ENCODE results near the gene OR11H7. TPM values are rescaled to one million over a fixed set of nuclear protein-coding genes. Genes with fewer than 3 reads are reported as not detected.

OR11H7 gene
- total and polyA plus RNA-seq, 2 of the 4 experiments (the other 2 are of a cell fraction) = not detected

- no peak overlapping the region for H3K14ac ChIP-seq (replicated peaks; ENCODE audit: low read depth, low read length)
- no peak overlapping the region for H3K23ac ChIP-seq (ENCODE audit: low read depth, low read length)
- no peak overlapping the region for H2BK5ac ChIP-seq (ENCODE audit: low read depth, low read length, poor library complexity, severe bottlenecking)
- H3K9me1 ChIP-seq (ENCODE audit: insufficient read depth, low read length) = no peaks in the 10 kb centered on the region
- H3K4ac ChIP-seq (ENCODE audit: low read depth, low read length) = no peak overlapping the region
- H3K18ac ChIP-seq (ENCODE audit: low read depth, low read length) = no peak overlapping the region
- CTCF ChIA-PET = no interaction called here
- no peaks in the 10 kb centered on the region for H4K20me1 ChIP-seq (ENCODE audit: insufficient read depth, low read length)
- no peaks in the 10 kb centered on the region for H3K79me1 ChIP-seq (ENCODE audit: low read depth in 1 of 2, low read length in 2 of 2)
- no peak overlapping the region for H3K4me3 ChIP-seq (ENCODE audit: insufficient read depth, low read depth, low read length)
- DNase-seq = no peak
- POLR2A ChIA-PET (ENCODE audit: unreplicated experiment) = no interaction called here
- TF ChIP-seq MAFK (IDR thresholded peaks at IDR 0.05; ENCODE audit: low read depth, low read length) = no peak
- TF ChIP-seq RAD21 (IDR thresholded peaks at IDR 0.05; ENCODE audit: low read length) = no peak
- no peak for TF ChIP-seq FOS (IDR thresholded peaks at IDR 0.05; ENCODE audit: low read depth, low read length)
- TF ChIP-seq NFE2L2 (IDR thresholded peaks at IDR 0.05; ENCODE audit: low read depth, low read length) = no peak
- ATAC-seq (ENCODE audit: low read depth) = no peak
- H3K27me3 ChIP-seq (ENCODE audit: control insufficient read depth, insufficient read depth, low read length) = no peaks in the 10 kb centered on the region
- no peak overlapping the region for H3K56ac ChIP-seq (ENCODE audit: extremely low read depth, insufficient read depth, low read length)
- H3K27ac ChIP-seq (ENCODE audit: insufficient read depth, low read length) = no peak overlapping the region
- no peak overlapping the region for H2AK5ac ChIP-seq (ENCODE audit: low read depth, low read length)
- intact Hi-C loops (cut with micrococcal nuclease) (no loop called here), dilution Hi-C loops (cut with HindIII; ENCODE audit: low sequenced_read_pairs, unreplicated experiment) (no loop called here), in situ Hi-C loops (cut with MboI; ENCODE audit: low sequenced_read_pairs) (no loop called here)
- H3K4me2 ChIP-seq (ENCODE audit: low read depth, low read length) = no peak overlapping the region
- no peak overlapping the region for H4K91ac ChIP-seq (ENCODE audit: insufficient read depth, low read depth, low read length)
- no peak overlapping the region for H3K9ac ChIP-seq (ENCODE audit: low read depth, low read length)
- no peak overlapping the region for H2BK120ac ChIP-seq (ENCODE audit: low read depth, low read length)
- BruUV-seq (replicated peaks) = no TSS peak
- no peak overlapping the region for H2AFZ ChIP-seq (replicated peaks; ENCODE audit: low read length, poor library complexity)
- no peak overlapping the region for H2BK15ac ChIP-seq (ENCODE audit: low read depth, low read length)
- no peak overlapping the region for H2AK9ac ChIP-seq (replicated peaks; ENCODE audit: low read depth, low read length, poor library complexity)
- WGBS, 2 experiments (ENCODE audit: extremely low coverage in 2 of 2, insufficient read length in 1 of 2) = no CpG with 5 or more reads among the region's 3 CpGs
- no peak overlapping the region for H2BK20ac ChIP-seq (ENCODE audit: low read depth, low read length)
- no peaks in the 10 kb centered on the region for H3K36me3 ChIP-seq (ENCODE audit: control insufficient read depth, insufficient read depth, low read length)
- no peaks in the 10 kb centered on the region for H3K4me1 ChIP-seq (ENCODE audit: control insufficient read depth, insufficient read depth, low read length)
- H3K9me3 ChIP-seq (ENCODE audit: control insufficient read depth, insufficient read depth, low read length) = peaks cover 4% of the 10 kb centered on the region
- no peak overlapping the region for H4K8ac ChIP-seq (ENCODE audit: low read depth in 2 of 2, low read length in 2 of 2)
- H4K5ac ChIP-seq (ENCODE audit: low read depth, low read length) = no peak overlapping the region
These were observed 24.1 kb upstream of the OR11H7 start for GRCh38 chr14:20204721-20205120.
